Myocyte (in vitro differentiated cells): ENCODE measurements around the gene ACSBG1. TPM values are rescaled to one million over a fixed set of nuclear protein-coding genes. Genes with fewer than 3 reads are reported as not detected.

ENCODE experiments used
- DNase-seq: peaks from one replicate; pipeline ENCODE4 v3.0.0-alpha.2; 2012; ENCODE audit warnings: low read depth
- total RNA-seq: library from RNA; depleted of rRNA; stranded (reverse); fragments of >200 nt; gene quantifications from 2 replicates; pipeline ENCODE4 v1.2.3, GENCODE V29; 2014

Gene ACSBG1
- total RNA-seq, 1 donor from 2014 or later: 2.9 TPM

GRCh38 chr15:78204351-78205309 lies 29.7 kb downstream of the ACSBG1 start:
- DNase-seq: peak; percentile 93

GRCh38 chr15:78203346-78204225 lies 30.8 kb downstream of the ACSBG1 start:
- DNase-seq: no peak

DNA sequence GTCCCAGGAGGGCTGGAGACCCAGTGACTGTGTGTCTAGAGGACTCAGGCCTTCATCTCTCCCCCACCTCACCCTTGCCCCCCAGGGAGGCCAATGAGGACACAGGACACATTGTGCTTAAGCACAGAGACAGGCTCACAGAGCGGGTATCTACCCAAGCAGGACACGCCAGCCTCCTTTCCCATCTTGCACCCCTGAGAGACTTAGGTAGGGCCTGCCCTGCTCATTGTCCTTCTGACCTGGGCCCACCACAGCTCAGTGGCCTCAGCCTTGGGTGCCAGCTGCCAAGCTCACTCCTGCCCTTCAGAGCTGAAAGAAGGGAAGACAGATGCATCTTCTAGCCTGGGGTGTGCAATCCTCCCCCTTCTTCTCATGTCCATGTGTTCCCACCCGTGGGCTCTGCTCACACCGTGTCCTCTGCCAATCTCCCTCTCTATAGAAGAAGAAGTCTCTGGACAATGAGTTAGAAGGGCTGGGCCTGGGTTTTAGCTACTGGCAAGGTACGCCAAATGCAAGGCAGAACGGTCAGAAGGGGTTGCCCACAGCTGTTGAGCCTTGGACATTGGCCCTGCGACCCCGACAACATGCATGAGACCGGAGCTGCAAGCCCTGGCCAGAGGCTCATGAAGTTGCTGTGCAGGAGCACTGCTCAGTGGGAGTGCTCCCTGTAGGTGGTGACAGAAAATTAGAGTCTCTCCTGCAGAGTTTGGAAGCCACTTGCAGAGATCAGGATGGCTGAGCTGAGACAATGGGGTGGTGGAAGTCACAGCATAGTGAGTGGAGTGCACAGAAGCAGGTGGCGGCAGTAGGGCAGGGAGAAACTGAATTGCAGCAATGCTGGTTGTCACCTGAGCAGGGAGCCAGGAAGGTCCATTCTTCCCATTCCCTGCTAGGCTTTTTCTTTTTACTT lies 32.8 kb downstream of the ACSBG1 start:
- DNase-seq: no peak

DNA sequence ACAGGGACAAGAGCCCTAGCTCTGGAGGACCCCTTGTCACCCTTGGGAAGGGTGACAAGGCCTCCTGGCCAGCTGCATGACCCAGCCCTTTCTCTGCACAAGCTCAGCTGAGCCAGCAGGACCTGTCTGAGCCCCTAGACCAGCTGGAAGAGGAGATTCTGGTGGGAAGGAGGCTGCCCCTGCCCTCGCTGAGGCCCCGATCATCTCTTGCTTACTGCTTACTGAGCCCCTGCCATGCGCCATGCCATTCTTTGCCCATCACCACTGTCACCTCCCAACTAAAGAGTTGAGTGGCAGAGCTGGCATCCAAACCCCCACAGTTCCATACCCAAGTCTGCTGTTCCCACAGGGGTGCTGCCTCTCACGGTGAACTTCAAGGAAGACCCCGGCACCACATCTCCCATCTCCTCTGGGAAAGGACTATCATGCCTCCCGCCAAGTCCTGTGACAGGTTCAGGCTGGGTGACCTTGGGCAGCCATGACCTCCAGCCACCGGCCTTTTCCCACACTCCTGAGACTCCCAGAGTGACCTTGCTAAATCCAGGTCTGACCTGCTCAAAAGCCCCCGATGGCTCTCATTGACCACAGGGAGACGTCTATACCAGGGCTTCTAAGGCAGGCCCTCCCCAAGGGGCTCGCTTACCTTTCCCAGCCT lies 34.0 kb downstream of the ACSBG1 start:
- no peak for DNase-seq

DNA sequence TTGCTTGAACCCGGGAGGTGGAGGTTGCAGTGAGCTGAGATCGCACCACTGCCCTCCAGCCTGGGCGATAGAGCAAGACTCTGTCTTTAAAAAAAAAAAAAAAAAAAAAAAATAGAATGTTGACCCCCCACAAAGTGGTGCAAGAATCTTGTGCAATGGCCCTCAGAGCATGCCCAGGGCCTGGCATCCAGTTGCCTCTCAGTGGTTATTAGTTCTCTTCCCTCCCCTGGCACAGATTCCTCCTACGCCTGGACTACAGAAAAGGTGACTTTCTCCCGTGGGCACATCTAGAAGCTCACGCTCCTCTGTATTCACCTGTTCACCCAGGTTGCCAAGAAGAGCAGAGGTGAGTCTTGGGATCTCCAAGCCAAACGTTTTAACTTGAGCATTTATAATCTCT lies 36.7 kb downstream of the ACSBG1 start:
- no peak for DNase-seq

GRCh38 chr15:78195735-78196201 lies 38.6 kb downstream of the ACSBG1 start:
- DNase-seq: no peak

- DNase-seq: no peak
Observed at GRCh38 chr15:78194568-78194925, 39.8 kb downstream of the ACSBG1 start.

- DNase-seq: no peak
Observed at GRCh38 chr15:78193731-78194567, 40.4 kb downstream of the ACSBG1 start.

GRCh38 chr15:78192826-78193594 lies 41.4 kb downstream of the ACSBG1 start:
- no peak for DNase-seq

DNA sequence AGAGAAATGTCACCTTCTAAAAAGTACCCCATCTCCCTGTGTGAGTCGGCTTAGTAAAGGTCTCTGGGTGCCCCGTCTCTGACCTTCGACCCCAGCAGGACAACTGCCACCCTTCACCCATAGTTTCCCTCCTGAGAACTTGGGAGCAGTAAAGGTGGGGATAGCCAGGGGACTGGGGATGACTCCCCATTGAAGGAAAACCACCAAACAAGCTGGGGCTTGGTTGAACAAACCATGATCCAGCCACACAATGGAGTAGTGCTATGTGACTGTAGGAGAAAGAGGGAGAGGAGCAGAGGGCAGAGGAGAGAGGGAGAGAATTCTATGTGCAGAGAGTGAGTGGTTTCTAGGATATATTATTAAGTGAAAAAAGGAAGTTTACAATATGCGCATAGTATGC lies 51.5 kb downstream of the ACSBG1 start:
- DNase-seq: no peak

- DNase-seq: no peak
Observed at GRCh38 chr15:78182336-78182700, 52.0 kb downstream of the ACSBG1 start.

GRCh38 chr15:78179906-78180305 lies 54.5 kb downstream of the ACSBG1 start:
- DNase-seq: no peak

- DNase-seq: no peak
Observed at GRCh38 chr15:78179286-78179840, 55.0 kb downstream of the ACSBG1 start.

DNA sequence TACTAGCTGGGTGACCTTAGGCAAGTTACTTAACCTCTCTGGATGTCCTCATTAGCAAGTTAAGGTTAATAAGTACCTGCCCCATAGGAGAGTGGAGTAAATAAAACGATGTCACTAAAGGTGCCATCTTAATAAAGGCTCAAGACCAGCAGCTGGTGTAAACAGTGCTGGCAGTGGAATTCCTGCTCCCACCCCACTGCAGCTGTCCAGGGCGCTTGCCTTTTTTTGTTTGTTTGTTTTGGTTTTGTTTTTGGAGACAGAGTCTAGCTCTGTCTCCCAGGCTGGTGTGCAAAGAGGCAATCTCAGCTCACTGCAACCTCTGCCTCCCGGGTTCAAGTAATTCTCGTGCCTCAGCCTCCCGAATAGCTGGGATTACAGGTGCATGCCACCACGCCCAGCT lies 56.3 kb downstream of the ACSBG1 start:
- peak; percentile 71 for DNase-seq

DNA sequence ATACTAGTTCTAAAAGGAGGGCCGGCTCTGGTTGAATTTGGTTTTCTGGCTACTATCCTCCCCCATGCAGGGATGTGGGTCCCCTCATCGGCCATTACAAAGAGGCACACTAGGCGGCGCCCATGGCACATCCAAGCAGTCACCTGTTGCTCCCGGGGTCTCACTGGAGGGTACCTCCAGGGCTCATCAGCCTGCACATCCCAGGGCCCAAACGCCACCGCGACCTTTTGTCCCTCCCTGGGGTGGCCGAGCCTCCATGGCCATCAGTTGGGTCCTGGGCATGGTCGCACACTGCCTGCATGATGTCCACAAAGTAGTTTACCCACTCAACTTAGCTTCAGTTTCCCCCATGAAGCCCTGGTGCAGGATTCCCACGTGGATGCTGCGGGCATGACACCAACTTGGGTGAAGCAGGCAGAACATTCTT lies 56.9 kb downstream of the ACSBG1 start:
- peak; percentile 57 for DNase-seq

- no peak for DNase-seq
Observed at GRCh38 chr15:78175330-78175729, 59.0 kb downstream of the ACSBG1 start.

- peak; percentile 80 for DNase-seq
Observed at GRCh38 chr15:78174401-78174800, 60.0 kb downstream of the ACSBG1 start.

DNA sequence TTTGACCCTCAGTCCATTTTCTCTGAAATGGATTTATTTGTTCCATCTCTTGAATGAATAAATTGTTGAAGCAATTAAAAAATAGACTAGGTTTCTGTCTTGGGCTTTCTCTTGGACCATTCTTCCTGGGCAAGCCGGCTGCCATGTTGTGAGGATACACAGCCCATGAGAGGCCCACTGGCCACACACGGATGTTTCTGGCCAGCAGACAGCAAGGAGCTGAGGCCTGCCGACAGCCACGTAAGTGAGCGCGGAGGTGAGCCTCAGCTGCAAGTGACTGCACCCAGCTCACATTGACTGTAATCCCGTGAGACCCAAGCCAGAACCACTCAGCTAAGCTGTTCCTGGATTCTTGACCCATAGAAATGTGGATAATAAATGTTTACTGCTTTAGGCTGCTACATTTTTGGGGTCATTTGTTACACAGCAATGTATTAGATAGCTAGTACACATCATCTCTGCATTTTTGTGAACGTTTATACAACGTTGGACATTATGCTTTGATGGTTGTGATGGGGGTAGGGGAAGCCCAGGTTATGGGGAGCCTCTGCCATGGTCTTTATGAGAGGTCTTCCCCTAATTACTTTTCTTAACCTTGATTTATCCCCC lies 62.4 kb downstream of the ACSBG1 start:
- no peak for DNase-seq
